GM19239 (cell line): ENCODE measurements around the gene POU5F2.

ENCODE experiments used
- DNase-seq: peaks from one replicate; pipeline ENCODE4 v3.0.0; 2011; ENCODE audit warnings: low spot score; ENCODE audit not compliant: insufficient read length
- FAIRE-seq: peaks from 2 replicates; lab custom pipeline; 2011; peaks lifted over from hg19 to GRCh38; lab: Jason Lieb, UNC

POU5F2 gene, protein sequence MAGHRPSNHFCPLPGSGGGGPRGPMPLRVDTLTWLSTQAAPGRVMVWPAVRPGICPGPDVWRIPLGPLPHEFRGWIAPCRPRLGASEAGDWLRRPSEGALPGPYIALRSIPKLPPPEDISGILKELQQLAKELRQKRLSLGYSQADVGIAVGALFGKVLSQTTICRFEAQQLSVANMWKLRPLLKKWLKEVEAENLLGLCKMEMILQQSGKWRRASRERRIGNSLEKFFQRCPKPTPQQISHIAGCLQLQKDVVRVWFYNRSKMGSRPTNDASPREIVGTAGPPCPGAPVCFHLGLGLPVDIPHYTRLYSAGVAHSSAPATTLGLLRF

DNA sequence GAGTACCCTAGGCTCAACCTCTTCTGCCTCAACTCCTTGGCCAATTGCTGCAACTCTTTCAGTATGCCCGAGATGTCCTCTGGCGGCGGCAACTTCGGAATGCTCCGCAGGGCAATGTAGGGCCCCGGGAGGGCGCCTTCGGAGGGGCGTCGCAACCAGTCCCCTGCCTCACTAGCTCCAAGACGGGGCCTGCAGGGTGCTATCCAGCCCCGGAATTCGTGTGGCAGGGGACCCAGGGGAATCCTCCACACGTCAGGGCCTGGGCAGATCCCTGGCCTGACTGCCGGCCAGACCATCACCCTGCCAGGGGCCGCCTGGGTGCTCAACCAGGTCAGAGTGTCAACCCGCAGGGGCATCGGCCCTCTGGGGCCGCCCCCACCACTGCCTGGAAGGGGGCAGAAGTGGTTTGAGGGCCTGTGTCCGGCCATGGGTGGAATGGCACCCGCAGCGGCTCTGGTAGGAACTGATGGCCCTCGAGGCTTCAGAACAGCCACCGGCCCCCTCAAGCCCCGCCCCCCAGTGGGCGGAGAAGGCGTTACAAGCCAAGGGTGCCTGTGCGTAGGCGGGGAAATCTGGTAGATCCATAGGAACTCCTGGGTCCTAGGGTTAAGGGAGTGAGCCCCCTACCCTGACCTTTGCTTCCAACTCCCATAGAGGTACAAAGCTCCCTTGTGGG is at the start of gene POU5F2:
Gene POU5F2, minus strand, starts transcription at position 465 of the 676 bp plus-strand sequence. Its CDS starts 37 bp downstream, at position 428.
- FAIRE-seq (no peak), DNase-seq (no peak)

DNA sequence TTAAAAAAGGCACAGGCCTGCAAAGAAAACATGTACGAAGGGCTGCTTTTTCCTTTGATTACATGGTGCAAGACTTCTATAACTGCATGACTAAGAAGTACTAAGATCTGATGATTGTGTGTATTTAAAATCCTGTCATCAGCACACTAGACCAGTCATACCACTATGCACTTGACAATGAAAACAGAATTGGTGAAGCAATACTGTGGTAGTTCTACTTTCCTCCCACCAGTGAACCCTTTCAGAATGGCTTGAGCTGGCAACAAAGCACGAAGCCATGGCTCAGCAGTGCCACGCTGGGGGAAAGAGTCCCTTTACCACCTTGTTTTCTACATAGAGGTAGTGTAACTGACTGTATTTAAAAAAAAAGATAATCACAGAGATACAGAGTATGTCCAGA is 49.0 kb upstream of the POU5F2 start:
- no peak for FAIRE-seq
- DNase-seq = no peak

DNA sequence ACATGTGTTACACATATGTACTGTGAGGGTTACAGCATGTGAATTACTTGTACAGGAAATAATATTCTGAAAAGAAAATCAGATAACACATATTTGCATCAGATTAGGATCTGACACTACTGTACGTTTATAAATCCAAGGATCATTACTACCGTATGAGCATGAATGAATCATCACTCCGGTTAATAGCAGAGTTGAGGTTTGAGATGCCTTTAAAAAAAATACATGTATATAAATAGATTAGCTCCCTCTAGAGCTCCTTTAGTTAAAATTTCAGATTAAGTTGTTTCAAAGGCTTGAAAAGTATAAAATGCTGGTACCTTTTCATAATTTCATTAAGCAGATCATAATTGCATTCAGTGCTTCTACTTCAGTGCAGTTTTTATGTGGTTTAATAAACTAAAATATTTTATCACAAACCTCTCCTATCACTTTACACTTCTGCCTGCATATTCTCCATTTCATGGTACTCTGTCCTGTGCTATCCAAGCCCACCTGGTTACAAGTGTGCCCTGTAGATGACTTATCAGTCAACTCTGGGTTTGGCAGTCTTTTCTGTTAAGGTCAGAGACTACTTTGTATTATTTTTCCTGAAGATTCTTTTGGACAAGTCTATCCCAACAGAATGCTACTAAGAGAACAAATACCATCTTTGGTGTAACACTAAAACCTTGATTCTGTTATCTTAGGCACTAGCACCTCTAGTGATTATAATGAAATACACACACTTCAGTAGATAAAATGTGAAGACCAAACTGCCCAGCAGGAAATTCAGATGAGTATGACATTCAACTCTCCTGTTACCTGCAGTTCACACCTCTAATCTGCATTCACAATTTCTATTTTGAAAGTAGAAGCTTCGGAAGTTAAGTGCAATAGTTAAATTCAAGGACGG is 48.0 kb upstream of the POU5F2 start:
- DNase-seq = no peak
- FAIRE-seq = no peak

DNA sequence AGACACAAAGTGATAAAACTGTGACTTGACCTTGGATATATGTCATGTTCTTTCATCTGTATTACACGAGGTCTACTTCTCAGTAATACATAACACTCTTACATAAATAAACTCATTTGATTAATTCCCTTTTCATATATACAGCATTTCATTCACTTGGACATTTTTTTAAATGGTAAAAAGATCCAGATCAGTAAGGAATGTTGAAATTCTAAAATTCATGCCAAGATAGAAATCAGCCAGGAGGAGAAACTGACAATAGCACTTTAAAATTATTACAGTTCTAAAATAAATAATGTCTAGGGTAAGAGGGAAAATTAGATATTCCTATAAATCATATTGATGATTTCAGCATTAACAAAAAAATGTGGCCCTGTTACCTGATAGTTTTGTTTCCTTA is 46.2 kb upstream of the POU5F2 start:
- FAIRE-seq (no peak), DNase-seq (no peak)

DNA sequence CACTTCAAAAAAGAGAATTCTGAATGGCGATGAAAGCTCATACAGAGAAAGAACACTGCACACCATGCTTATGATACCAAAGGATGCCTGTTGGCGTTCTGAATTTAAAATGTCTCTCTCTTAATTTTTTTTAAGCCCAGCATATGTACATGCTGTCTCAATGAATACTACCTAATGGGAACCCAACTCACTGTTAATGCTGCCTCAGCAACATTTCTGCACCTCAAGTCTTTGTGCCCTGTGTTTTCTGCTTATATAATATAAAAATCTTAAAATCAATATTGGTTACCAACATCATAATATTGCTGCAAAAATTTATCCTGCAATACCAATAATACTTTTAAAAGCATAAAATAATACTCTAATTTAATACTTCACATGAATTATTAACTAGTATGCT is 44.1 kb upstream of the POU5F2 start:
- FAIRE-seq (no peak), DNase-seq (no peak)

DNA sequence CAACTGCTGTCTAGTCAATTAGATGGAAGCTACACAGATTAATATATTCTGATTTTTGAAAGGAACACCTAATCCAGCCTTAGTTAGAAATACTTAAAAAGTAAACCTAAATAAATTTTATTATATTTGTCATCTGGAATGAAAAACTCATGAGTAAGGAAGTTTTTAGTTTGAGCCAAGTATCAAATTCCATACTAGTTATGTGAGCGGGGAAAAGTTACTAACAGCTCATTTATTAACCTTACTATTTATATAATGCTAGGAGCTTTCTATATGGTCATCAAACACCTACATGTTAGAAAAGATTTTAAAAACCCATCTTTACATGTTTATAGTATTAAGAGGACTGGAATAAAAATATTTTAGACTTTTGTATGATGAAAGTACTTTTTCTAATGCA is 41.6 kb upstream of the POU5F2 start:
- FAIRE-seq = no peak

DNA sequence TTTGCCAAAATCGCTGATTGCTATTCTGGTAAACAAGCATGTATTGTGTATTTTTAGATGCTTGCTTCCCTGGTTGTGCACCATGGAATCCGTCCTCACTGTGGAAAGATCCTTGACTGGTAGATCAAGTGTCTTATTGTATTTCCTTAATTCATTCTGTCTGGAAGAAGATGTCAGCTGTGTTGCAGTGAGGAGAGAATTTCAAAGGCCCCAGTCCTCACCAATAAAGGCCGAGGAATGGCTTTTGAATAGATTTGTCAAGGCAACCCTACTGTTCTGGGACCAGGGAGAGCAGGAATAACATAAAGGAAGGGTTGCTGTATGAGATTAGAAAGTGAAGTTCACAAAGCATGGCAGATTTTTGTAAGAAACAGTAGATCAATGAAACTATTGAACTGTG is 36.2 kb upstream of the POU5F2 start:
- FAIRE-seq (peak; percentile 54), DNase-seq (no peak)

More for the DNA sequence above, 41.6 kb upstream of the POU5F2 start:
- DNase-seq = no peak

DNA sequence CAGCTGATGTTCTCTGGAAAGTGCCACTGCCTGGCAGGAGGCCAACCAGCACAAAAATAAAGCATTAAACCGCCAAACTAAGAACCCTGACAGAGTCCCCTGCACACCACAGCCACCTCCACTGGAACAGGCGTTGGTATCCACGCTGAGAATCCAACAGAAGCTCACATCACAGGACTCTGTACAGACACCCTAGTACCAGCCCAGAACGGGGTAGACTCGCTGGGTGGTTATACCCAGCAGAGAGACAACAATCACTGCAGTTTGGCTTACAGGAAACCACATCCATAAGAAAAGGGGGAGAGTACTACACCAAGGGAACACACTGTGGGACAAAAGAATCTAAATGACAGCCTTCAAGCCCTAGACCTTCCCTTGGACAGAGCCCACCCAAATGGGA is 15.0 kb upstream of the POU5F2 start:
- DNase-seq (no peak), FAIRE-seq (no peak)

DNA sequence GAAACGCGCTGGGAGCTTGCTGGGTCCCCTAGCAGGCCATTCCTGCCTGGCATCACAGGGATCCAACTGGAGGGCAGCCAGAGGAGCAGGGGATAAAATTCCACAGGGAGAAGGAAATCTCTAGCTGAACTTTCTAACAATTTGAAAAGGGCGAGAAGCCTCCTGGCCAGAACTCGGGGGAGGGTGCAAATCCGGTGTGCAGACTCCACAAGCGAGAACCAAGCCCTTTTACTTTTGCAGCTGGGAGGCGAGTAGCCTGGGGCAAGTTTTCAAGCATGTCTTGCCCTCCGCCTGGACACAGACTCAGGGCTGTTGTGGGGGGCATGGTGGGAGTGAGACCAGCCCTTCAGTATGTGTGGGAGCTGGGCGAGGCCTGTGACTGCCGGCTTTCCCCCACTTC is 14.3 kb upstream of the POU5F2 start:
- FAIRE-seq = no peak
- no peak for DNase-seq

DNA sequence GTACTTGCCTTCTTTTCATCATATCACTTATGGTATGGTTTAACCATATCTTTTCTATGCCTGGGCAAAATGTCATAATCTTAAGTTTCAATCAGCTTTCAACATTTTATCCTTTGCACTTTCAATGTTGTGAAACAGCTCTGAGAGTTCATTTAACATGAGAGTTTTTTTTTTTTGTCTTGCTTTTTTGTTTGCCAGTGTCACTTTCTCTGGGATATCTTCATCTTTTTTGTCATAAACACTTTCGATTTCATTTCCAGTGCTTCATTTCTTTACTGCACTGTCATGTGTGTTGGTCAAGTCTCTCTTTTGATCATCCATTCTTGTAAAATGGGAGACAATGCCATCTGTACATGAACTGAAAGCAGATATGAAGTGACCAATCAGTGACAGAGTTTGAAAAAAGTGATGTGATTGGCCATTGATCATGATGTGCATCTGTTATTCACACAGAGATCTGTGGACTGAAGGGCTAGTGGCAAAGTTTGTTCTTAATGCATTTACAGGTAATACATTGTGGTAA is 7.5 kb upstream of the POU5F2 start:
- no peak for FAIRE-seq
- DNase-seq = no peak

DNA sequence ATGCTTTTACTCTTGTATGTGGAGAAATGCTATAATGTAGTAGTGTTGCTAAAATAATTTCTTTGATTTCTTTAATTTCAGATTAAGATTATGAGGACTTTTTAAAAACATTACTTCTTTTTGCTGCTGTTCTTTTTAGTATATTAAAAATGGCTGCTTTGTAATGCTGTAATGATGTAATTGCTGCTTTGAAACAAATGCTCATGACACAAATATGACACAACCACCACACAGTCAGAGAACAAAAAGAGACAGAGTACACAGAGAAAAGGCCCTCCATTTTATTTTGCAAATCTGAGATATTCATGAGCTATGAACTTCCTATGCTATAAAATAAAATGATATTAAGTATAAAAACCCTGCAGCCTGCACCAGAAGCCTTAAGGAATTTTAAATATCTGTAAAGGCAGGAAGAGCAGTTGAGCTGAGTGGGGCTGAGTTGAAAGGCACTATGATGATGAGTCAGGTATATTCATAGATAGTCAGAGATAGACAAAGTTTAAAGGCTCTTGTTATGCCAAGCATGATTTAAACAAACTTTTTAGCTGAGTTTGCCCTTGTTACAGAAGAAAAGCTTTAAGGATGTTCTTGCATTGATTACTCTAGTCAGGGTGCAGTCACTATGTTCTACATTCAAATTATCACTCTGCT is 5.1 kb upstream of the POU5F2 start:
- DNase-seq = no peak
- FAIRE-seq = no peak

DNA sequence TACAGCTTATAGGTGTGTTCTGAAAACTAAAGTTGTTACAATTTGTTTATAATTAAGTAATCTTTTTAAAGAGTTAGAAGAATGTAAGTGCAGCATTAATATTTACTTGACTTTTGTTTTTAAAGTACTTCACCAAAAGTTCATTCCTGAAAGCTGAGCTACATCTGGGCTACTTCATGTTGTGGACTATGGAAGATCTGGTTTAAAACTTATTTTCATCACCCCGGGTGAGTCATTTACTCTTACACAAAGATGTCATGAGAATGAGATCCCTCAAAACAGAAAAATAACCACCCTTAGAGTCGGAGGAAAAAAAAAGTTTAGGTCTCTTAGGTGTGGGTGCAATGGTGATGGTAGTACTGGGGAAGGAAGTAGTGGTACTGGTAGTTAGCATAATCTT is 5.1 kb downstream of the POU5F2 start:
- no peak for FAIRE-seq

DNA sequence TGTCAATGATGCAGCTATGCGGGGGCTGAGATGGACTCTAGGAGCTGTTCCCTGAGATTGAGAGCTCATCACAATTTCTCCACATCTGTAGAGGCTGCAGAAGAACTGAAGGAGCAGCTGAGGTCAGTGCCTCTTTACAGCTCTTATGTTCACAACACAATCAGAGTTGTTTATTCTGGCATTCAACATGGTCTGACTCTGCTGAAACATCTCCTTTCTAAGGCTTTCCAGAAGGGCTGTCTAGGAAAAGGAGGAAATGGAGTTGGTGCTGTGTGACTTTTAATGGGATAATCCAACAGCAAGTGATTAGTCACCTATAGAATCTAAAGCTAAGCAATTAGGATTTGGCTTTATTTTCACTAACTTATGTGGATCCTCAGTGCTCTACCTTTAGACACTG is 6.0 kb downstream of the POU5F2 start:
- no peak for DNase-seq
- FAIRE-seq = no peak

More for the DNA sequence above, 5.1 kb downstream of the POU5F2 start:
- no peak for DNase-seq

DNA sequence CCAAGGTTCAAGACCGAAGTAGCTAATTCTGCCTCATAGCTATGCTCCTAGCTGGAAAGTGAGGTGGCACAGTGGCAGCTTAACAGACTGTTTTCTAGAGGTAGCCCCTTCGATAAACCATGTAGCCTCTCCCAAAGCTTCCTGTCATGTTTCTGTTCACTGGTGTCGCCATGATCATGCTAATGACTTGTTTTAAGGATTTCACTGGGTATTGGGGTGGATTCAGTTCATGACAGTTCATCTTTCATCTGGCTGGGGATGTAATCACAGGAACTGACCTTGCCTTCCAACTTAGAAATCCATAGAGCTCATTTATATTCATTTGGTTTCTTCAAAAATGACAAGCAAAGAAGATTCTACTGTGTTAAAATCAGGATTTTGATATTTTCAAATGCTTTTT is 9.4 kb downstream of the POU5F2 start:
- DNase-seq = no peak

DNA sequence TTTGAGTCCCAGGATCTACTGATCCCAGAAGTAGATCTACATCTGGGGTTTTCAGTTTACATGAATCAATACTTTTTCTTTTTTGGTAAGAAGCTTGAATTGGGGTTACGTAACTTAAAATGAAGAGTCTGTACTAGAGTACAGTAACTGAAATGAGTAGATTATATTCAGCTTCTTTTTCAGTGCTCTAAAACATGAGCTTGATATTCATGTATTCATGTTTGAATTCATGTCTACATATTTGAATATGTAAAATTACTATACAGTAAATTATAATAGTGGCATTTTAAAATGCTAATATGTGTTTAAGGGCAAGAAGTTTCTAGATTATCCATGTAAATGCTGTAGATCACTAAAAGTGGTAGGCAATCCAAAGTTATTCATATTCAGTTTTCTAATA is 14.8 kb downstream of the POU5F2 start:
- FAIRE-seq (no peak), DNase-seq (no peak)

More for the DNA sequence above, 9.4 kb downstream of the POU5F2 start:
- FAIRE-seq = no peak

DNA sequence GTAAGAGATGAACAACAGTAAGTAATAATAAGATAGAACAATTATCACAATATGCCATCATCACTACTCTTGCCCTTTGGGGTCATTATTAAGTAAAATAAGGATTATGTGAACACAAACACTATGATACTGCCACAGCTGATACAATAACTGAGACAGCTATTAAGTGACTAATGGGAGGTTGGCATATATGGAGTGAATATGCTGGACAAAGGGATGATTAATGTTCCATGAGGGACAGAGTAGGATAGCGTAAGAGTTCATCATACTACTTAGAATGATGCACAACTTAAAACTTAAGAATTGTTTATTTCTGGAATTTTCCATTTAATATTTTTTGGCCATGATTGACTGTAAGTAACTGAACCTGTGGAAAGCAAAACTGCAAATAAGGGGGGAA is 16.6 kb downstream of the POU5F2 start:
- FAIRE-seq (no peak), DNase-seq (no peak)

DNA sequence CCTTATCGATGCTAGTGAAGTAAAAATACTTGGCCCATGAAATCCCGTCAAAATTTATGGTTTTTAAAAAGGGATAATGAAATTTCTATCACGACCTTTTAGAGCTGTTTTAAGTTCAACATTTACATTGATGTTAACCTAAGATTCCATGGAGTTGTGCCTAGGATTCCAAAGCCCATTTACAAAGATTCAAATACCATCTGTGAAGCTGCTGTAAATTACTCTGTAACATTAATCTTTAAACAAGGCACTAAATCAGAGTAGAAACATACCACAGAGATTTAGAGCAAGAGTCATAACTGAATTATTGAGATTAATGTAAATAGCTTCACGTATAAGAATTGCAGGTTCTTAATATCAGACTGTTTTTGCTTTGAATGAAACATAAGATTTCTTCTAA is 17.7 kb downstream of the POU5F2 start:
- FAIRE-seq (no peak), DNase-seq (no peak)

DNA sequence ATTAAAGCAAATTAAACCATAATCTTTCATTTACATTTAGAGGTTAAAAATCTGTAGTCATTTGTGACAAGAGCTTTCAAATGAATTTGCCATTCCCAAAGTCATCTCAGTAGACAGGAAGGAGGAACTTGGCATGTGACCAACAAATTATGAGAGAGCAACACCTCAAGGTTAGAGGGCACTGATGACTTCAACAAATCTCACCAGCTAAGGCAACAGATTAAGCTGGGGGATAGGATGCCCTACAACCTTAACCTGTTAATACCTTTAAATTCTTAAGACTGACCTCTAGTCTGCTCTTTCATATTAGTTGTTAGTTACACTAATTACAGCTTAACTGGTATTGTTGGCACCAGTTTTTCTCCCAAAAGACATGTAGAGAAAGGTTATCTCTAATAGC is 18.4 kb downstream of the POU5F2 start:
- FAIRE-seq (no peak), DNase-seq (no peak)

DNA sequence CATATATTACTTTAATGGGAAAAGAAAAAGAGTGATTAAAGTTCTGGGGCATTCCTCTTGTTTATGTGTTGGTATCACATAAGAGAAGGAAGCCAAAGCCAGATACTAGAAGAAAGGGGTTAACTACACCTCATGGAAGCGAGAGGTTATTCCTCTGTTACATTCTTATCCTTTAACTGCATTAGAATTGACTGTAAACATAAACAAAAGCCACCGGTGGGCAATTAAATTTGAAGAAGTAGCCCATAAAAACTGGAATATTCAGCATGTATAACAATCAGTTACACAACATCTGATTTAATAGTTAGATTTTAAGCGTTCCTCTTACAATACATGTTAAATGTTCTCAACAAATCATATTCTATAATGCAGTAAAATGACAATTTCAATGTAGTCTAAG is 18.8 kb downstream of the POU5F2 start:
- FAIRE-seq (no peak), DNase-seq (no peak)

DNA sequence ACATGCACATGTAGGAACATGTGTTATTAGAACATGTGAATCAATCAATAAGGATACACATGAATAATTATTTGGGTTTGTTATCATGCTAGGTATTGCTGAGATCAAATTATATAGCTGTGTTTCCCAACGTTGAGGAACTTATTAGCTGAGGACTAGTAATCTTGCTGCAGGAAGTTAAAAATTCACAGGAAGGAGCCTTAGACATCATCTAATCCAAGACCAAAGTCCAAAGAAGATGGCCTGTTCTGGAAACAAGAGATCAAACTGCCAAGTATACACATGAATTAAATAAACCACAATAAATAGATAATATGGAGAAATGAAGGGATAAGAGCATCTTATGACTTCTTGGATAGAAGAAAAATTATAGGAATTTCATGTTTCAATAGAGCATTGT is 19.9 kb downstream of the POU5F2 start:
- FAIRE-seq (no peak), DNase-seq (no peak)
